Stromal cell of bone marrow (primary cell): ENCODE results near the gene WDPCP.
A peak's percentile ranks its signal among the peaks of the same experiment; 100 is the strongest.
"Not testable (repeated sequence)": the region's sequence is repeated elsewhere in the genome, so short reads cannot be mapped to it uniquely, and the experiment has no call there.

ENCODE experiments used
- DNase-seq: peaks from one replicate; pipeline ENCODE4 v3.0.0-alpha.2; 2012; ENCODE audit warnings: low read depth

WDPCP gene

GRCh38 chr2:63588385-63589147 is at the start of gene WDPCP, which contains the start of gene MDH1:
Gene WDPCP, minus strand, starts transcription at chr2:63588477. Its CDS starts 206 bp downstream, at chr2:63588271.
Gene MDH1, plus strand, starts transcription at chr2:63588963. Its CDS starts 81 bp downstream, at chr2:63589044.
- peak; percentile 100 for DNase-seq

- no peak for DNase-seq
Measured at GRCh38 chr2:63632382-63632781, 44.1 kb upstream of the WDPCP start.

GRCh38 chr2:63631501-63631900 is 43.2 kb upstream of the WDPCP start:
- DNase-seq = no peak

GRCh38 chr2:63628403-63628942 is 40.2 kb upstream of the WDPCP start:
- DNase-seq = no peak

GRCh38 chr2:63627866-63628265 is 39.6 kb upstream of the WDPCP start:
- DNase-seq = no peak

GRCh38 chr2:63623763-63624162 is 35.5 kb upstream of the WDPCP start:
- not testable (repeated sequence) for DNase-seq

- no peak for DNase-seq
Measured at GRCh38 chr2:63622751-63623150, 34.5 kb upstream of the WDPCP start.

- no peak for DNase-seq
Measured at GRCh38 chr2:63619328-63619727, 31.1 kb upstream of the WDPCP start.

GRCh38 chr2:63617366-63617765 is 29.1 kb upstream of the WDPCP start:
- no peak for DNase-seq

- DNase-seq = no peak
Measured at GRCh38 chr2:63614983-63615945, 27.0 kb upstream of the WDPCP start.

- DNase-seq = no peak
Measured at GRCh38 chr2:63614448-63614968, 26.2 kb upstream of the WDPCP start.

GRCh38 chr2:63613391-63613901 is 25.2 kb upstream of the WDPCP start:
- DNase-seq = no peak

GRCh38 chr2:63610525-63610924 is 22.2 kb upstream of the WDPCP start:
- DNase-seq = no peak

- DNase-seq = not testable (repeated sequence)
Measured at GRCh38 chr2:63608865-63609264, 20.6 kb upstream of the WDPCP start.

GRCh38 chr2:63604666-63605065 is 16.4 kb upstream of the WDPCP start:
- no peak for DNase-seq

GRCh38 chr2:63600881-63601460 is 12.7 kb upstream of the WDPCP start:
- no peak for DNase-seq

- DNase-seq = no peak
Measured at GRCh38 chr2:63598981-63599380, 10.7 kb upstream of the WDPCP start.

- no peak for DNase-seq
Measured at GRCh38 chr2:63596401-63596883, 8.2 kb upstream of the WDPCP start.

GRCh38 chr2:63594660-63595059 is 6.4 kb upstream of the WDPCP start:
- DNase-seq = no peak

- DNase-seq = no peak
Measured at GRCh38 chr2:63591566-63592175, 3.4 kb upstream of the WDPCP start.
